NB4 (cell line): ENCODE results near the gene CD177.
"Not testable (repeated sequence)": the region's sequence is repeated elsewhere in the genome, so short reads cannot be mapped to it uniquely, and the experiment has no call there.

ENCODE experiments used
- DNase-seq: peaks from one replicate; pipeline ENCODE4 v3.0.0; 2010; ENCODE audit warnings: low read depth
- H3K4me3 ChIP-seq: one replicate; pipeline ENCODE4 v1.5.1; 2011; ENCODE audit warnings: mild to moderate bottlenecking, low read depth, low read length, moderate library complexity
- MYC ChIP-seq: IDR thresholded peaks from 2 replicates; pipeline ENCODE4 v1.6.1; 2011; ENCODE audit warnings: low read depth, low read length
- POLR2A ChIP-seq: IDR thresholded peaks from 2 replicates; pipeline ENCODE4 v1.6.1; 2011; ENCODE audit warnings: mild to moderate bottlenecking; ENCODE audit not compliant: insufficient read length; ENCODE audit errors: extremely low read depth
- TF ChIP-seq, protein P1 (sequence below): IDR thresholded peaks from one replicate; pipeline ENCODE4 v1.5.1; 2012; ENCODE audit warnings: low read depth, low read length
- TF ChIP-seq, protein P2 (sequence below): IDR thresholded peaks from 2 replicates; pipeline ENCODE4 v1.6.1; 2011; ENCODE audit warnings: low read depth, low read length

CD177 gene

DNA sequence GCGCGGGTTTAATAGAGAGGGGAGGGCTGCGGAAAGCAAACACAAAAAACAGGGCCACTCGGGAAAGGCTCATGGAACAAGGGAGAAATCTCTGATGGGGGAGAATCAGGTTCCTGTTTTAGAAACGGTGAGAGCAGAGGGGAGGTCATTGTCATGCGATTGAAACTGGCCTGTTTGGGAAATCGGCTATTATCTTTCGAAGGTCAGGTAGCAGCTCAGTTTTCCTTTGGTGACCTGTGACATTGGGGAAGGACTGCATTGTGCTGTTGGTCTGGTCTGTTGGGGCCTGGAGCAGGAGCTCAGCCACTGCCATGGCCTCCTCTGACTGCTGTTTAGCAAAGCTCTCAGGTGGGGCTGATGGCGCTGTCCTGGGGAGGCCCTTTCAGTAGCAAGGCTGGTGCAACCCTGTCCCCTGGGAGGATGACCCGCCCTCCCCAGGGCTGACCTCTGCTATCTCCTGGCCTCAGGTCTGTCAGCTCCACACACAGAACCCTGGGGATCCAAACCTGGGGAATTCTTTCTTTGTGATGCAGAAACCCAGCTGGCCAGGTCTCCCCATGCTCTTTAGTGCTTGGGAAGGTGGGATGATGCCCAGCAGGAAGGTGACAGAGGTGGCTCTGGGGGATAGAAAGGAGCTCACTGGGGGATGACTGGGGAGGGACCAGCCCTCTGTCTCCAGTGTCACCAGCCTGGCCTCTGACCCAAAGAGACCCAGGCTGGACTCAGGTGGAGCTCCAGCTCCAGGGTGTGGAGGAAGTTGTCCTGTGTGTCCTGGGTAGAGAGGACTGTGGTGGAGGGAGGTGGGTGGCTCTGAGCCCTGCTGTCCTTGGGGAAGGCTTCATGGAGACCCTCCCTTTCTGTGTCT, 21.2 kb upstream of the CD177 start:
- no peak overlapping the region for H3K4me3 ChIP-seq
- TF ChIP-seq POLR2A (no peak), MYC (no peak)
- TF ChIP-seq, protein P1, sequence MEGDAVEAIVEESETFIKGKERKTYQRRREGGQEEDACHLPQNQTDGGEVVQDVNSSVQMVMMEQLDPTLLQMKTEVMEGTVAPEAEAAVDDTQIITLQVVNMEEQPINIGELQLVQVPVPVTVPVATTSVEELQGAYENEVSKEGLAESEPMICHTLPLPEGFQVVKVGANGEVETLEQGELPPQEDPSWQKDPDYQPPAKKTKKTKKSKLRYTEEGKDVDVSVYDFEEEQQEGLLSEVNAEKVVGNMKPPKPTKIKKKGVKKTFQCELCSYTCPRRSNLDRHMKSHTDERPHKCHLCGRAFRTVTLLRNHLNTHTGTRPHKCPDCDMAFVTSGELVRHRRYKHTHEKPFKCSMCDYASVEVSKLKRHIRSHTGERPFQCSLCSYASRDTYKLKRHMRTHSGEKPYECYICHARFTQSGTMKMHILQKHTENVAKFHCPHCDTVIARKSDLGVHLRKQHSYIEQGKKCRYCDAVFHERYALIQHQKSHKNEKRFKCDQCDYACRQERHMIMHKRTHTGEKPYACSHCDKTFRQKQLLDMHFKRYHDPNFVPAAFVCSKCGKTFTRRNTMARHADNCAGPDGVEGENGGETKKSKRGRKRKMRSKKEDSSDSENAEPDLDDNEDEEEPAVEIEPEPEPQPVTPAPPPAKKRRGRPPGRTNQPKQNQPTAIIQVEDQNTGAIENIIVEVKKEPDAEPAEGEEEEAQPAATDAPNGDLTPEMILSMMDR, result no peak
- TF ChIP-seq, protein P2, sequence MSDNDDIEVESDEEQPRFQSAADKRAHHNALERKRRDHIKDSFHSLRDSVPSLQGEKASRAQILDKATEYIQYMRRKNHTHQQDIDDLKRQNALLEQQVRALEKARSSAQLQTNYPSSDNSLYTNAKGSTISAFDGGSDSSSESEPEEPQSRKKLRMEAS, result no peak
- no peak for DNase-seq

DNA sequence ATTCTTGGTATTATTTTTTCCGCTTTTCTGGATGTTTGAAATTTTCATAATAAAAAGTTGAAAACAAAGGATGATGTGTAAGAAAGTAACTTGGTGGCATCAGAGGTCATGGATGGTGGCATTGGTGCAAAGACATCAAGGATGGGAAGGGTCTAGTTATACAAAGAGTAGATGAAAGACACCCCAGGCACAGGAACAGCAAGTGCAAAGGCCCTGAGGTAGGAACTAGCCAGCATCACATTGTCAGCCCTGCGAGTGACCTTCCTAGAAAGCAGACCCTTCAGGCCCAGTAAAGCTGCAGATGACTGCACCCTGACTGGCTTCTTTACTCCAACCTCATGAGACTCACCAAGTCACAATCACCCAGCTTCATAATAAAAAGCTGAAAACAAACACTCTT, 17.0 kb upstream of the CD177 start:
- H3K4me3 ChIP-seq, DNase-seq: not testable (repeated sequence)

DNA sequence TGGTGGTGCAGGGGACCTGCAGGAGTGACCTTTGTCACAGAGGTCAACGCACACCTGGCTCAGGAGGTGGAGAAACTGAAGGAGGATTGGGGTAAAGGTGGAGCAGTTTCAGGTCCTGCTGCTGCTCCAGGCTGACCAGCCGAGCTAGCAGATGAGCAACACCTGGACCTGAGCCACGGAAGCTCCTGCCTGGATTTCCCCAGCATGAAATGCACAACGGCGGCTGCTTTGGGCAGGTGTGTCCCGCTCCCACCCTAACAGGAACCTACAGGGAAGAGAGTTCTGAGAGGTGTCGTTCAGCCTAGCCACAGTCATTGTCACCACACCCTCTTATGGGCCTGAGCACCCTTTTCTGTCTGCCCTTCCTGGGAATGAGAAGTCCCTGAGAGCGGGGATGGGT, 15.7 kb upstream of the CD177 start:
- no peak for DNase-seq
- TF ChIP-seq MYC (no peak), POLR2A (no peak)
- TF ChIP-seq, protein P1, result no peak
- TF ChIP-seq, protein P2, result no peak
- no peak overlapping the region for H3K4me3 ChIP-seq

DNA sequence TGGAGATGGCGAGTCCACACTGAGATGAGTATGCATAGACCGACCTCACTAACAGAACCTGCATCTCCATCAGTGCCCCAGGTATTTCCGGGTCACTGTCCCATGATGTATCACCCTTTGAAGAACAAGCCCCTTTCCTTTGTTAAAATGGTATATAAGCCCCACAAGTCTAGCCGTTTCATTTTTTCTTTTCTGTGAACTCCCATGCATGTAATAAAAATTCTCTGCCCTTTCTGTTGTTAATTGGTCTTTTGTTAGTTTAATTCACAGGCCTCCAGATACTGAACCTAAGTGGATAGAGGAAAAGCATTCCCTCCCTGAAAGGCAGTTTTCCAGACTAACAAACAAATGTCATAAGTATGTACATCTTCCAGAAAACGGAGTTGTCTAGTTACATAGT, 15.0 kb upstream of the CD177 start:
- no peak overlapping the region for H3K4me3 ChIP-seq
- TF ChIP-seq, protein P2, result no peak
- TF ChIP-seq POLR2A (no peak), MYC (no peak)
- TF ChIP-seq, protein P1, result no peak
- DNase-seq, result no peak

DNA sequence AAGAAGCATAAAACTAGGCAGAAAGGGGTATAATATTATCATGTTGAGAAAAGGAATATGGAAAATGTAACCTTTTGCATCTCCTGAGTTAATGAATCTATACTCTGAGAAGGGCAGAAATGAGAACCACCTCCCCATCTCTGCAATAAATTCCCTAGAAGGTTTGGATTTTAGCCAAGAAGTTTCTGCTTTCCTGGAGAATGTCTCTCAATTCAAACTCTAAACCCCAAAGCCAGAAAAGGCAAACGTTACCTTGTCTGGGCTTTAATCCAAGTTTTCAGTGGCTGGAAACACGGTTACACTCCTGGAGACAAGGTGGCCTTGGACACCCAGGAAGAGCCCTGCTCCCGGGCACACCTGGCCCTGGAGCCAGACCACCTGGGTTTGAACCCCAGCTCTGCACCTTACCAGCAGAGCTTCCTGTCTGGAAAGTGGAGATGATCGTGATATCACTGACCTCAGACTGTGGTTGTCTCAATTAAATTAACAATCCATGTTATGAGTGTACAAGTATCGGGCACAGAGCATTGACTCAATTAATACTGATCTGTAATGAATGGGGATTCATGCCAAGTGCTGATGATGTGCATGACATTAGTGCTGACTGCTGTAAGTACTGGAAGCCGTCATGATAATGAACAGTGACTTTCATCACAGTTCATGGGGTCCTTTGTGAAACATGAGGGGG, 14.1 kb upstream of the CD177 start:
- not testable (repeated sequence) for H3K4me3 ChIP-seq, DNase-seq

DNA sequence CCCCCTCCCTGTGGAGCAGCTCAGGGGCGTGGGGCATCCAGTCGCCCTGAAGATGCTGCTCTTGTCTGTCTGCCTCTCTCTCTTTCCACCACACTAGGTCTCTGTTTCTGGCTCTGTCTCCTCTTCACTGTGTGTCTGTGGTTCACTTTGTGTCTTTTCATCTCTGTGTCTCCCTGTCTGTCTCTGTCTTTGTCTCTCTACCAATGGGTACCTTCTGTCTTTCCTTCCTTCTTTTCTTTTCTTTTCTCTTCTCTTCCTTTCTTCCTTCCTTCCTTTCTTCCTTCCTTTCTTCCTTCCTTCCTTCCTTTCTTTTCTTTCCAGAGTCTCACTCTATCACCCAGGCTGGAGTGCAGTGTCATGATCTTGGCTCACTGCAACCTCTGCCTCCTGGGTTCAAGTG, 13.4 kb upstream of the CD177 start:
- DNase-seq, H3K4me3 ChIP-seq: not testable (repeated sequence)

DNA sequence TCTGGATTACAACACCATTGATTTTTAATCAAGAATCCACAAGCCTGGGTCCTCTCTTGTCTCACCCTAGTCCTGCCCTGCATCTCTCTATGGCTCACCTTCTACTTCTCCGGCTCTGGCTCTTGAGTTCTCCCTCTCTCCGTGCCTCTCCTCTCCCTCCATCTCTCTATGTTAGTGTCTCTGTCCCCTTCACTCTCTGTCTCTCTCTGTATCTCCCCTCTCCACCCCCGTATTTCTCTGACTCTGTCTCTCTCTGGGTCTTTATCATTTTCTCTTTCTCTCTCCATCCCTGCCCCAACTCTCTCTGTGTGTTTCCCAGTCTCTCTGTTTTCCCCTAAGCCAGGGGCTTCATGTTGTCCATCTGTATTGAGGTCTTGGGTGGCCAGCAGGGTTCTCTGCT, 12.4 kb upstream of the CD177 start:
- H3K4me3 ChIP-seq, DNase-seq: not testable (repeated sequence)

DNA sequence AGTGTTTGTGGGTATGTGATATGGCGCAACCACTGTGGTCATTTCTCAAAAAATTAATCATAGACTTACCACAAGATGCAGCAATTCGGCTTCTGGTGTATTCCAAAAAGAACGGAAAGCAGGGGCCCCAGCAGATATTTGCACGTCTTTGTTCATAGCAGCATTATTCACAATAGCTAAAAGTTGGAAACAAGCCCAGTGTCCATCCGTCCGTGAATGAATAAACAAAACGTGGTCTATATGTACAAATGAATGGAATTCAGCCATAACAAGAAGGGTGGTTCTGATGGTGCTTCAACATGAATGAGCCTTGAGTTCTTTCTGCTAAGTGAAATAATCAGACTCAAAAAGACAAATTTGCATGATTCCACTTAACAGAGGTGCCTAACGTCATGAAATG, 11.4 kb upstream of the CD177 start:
- peak; percentile 57 for DNase-seq
- H3K4me3 ChIP-seq, result not testable (repeated sequence)

DNA sequence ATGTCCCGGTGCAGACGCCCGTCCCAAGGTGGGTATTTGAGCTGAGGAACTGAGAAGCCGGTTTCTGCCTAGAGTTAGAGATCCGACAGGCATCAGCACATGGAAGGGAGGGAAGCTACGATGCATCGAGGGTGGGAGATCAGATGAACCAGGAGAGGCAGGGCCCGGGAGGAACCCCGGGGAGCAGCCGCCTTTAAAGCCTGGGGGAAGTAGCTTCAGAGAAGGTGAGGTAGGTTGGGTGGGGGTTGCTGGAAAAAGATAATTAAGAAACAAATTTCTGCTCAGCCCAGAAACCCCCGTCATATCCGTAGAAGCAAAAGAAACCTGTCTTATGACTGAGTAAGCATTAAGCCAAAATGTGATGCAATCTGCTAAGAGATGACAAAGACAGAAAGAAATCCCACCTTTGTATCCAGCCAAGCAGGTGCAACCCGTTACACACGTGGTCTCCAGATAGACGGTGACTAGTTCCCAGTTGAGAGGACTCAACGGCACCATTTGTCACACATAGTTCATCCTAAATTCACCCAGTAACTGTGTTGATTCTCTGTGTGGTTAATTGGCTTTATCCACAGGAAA, 9.1 kb upstream of the CD177 start:
- not testable (repeated sequence) for DNase-seq, H3K4me3 ChIP-seq

DNA sequence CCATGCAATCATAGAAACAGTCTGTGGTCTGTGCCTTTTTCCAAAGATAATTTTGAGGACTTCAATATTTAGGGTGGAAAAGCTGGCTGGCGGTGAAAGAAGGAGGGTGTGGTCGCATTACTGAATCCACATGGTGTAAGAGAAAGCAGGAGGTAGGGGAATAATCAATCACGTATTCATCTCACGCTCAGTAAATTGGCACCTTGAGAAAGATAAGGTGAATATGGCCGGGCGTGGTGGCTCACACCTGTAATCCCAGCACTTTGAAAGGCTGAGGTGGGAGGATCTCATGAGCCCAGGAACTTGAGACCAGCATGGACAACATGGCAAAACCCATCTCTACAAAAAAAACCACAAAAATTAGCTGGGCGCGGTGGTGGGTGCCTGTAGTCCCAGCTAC, 3.7 kb upstream of the CD177 start:
- DNase-seq, H3K4me3 ChIP-seq: not testable (repeated sequence)
